ENCODE results near the gene REXO2.

DNA sequence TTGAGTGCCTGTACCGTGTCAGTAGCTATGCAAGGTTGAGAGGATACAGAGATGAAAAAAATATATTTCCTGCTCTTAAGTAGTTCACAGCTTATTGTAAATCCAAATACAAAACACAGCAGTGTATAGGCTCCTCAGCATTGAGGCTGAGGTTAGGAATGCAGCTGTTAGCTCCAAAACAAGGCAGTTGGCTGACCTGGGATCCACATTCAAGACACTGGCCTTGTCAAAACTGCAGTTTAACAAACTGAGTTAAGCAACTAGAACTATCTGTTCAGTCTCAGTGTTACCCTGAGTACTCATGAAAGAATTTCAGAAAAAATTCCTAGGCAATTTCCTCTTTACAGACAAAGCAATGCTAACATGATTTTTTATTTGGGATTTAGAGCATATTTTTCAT lies 42.8 kb downstream of the REXO2 start:
- TF ChIP-seq, protein P1, sequence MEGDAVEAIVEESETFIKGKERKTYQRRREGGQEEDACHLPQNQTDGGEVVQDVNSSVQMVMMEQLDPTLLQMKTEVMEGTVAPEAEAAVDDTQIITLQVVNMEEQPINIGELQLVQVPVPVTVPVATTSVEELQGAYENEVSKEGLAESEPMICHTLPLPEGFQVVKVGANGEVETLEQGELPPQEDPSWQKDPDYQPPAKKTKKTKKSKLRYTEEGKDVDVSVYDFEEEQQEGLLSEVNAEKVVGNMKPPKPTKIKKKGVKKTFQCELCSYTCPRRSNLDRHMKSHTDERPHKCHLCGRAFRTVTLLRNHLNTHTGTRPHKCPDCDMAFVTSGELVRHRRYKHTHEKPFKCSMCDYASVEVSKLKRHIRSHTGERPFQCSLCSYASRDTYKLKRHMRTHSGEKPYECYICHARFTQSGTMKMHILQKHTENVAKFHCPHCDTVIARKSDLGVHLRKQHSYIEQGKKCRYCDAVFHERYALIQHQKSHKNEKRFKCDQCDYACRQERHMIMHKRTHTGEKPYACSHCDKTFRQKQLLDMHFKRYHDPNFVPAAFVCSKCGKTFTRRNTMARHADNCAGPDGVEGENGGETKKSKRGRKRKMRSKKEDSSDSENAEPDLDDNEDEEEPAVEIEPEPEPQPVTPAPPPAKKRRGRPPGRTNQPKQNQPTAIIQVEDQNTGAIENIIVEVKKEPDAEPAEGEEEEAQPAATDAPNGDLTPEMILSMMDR (IDR thresholded peaks at IDR 0.05; ENCODE audit: low read depth, low read length, missing input control), result no peak
- TF ChIP-seq RAD21 (IDR thresholded peaks at IDR 0.05), result no peak
- TF ChIP-seq, protein P2, sequence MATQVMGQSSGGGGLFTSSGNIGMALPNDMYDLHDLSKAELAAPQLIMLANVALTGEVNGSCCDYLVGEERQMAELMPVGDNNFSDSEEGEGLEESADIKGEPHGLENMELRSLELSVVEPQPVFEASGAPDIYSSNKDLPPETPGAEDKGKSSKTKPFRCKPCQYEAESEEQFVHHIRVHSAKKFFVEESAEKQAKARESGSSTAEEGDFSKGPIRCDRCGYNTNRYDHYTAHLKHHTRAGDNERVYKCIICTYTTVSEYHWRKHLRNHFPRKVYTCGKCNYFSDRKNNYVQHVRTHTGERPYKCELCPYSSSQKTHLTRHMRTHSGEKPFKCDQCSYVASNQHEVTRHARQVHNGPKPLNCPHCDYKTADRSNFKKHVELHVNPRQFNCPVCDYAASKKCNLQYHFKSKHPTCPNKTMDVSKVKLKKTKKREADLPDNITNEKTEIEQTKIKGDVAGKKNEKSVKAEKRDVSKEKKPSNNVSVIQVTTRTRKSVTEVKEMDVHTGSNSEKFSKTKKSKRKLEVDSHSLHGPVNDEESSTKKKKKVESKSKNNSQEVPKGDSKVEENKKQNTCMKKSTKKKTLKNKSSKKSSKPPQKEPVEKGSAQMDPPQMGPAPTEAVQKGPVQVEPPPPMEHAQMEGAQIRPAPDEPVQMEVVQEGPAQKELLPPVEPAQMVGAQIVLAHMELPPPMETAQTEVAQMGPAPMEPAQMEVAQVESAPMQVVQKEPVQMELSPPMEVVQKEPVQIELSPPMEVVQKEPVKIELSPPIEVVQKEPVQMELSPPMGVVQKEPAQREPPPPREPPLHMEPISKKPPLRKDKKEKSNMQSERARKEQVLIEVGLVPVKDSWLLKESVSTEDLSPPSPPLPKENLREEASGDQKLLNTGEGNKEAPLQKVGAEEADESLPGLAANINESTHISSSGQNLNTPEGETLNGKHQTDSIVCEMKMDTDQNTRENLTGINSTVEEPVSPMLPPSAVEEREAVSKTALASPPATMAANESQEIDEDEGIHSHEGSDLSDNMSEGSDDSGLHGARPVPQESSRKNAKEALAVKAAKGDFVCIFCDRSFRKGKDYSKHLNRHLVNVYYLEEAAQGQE (IDR thresholded peaks at IDR 0.05), result no peak
- TF ChIP-seq, protein P3, sequence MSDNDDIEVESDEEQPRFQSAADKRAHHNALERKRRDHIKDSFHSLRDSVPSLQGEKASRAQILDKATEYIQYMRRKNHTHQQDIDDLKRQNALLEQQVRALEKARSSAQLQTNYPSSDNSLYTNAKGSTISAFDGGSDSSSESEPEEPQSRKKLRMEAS (IDR thresholded peaks at IDR 0.05), result no peak
- TF ChIP-seq JUND (IDR thresholded peaks at IDR 0.05), result no peak
- no peak for TF ChIP-seq GABPA (IDR thresholded peaks at IDR 0.05 in 1 of 2, conservative IDR thresholded peaks at IDR 0.05 in 1 of 2)
- TF ChIP-seq YY1 (IDR thresholded peaks at IDR 0.05), result no peak
- TF ChIP-seq HNF4A (conservative IDR thresholded peaks at IDR 0.05), result no peak
- no peak for TF ChIP-seq TAF1 (conservative IDR thresholded peaks at IDR 0.05)
- TF ChIP-seq, protein P4, sequence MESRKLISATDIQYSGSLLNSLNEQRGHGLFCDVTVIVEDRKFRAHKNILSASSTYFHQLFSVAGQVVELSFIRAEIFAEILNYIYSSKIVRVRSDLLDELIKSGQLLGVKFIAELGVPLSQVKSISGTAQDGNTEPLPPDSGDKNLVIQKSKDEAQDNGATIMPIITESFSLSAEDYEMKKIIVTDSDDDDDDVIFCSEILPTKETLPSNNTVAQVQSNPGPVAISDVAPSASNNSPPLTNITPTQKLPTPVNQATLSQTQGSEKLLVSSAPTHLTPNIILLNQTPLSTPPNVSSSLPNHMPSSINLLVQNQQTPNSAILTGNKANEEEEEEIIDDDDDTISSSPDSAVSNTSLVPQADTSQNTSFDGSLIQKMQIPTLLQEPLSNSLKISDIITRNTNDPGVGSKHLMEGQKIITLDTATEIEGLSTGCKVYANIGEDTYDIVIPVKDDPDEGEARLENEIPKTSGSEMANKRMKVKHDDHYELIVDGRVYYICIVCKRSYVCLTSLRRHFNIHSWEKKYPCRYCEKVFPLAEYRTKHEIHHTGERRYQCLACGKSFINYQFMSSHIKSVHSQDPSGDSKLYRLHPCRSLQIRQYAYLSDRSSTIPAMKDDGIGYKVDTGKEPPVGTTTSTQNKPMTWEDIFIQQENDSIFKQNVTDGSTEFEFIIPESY (IDR thresholded peaks at IDR 0.05), result no peak
- TF ChIP-seq EGR1 (IDR thresholded peaks at IDR 0.05; ENCODE audit: low read depth in 2 of 2), result no peak
- no peak for TF ChIP-seq SP1 (IDR thresholded peaks at IDR 0.05)
- TF ChIP-seq, protein P5, sequence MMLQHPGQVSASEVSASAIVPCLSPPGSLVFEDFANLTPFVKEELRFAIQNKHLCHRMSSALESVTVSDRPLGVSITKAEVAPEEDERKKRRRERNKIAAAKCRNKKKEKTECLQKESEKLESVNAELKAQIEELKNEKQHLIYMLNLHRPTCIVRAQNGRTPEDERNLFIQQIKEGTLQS (IDR thresholded peaks at IDR 0.05), result no peak
- no peak for TF ChIP-seq RXRA (IDR thresholded peaks at IDR 0.05)
